Vagina (tissue), 2 donors: ENCODE results near the gene PTPN9.

Source experiments
- CTCF ChIP-seq, 3 experiments: fragments of 450-650 bp in 2 of 3; fragments of 200-600 bp in 1 of 3; sonication (generic) in 1 of 3; IDR thresholded peaks; one replicate each; pipeline ENCODE4 v1.5.1; 2017 to 2019; ENCODE audit warnings: antibody characterized with exemption in 3 of 3, mild to moderate bottlenecking in 2 of 3, moderate library complexity in 2 of 3
- POLR2A ChIP-seq, 2 donors: fragments of 450-650 bp; IDR thresholded peaks; one replicate each; pipeline ENCODE4 v1.6.1; 2017; ENCODE audit warnings: antibody characterized with exemption in 2 of 2, mild to moderate bottlenecking in 2 of 2, moderate library complexity in 2 of 2
- POLR2AphosphoS5 ChIP-seq, 2 donors: sonication (generic); formaldehyde crosslinking; IDR thresholded peaks; one replicate each; pipeline ENCODE4 v1.9.0; 2017; ENCODE audit warnings: antibody characterized with exemption in 2 of 2, mild to moderate bottlenecking in 2 of 2, low read depth in 1 of 2; ENCODE audit not compliant: insufficient read depth in 1 of 2

DNA sequence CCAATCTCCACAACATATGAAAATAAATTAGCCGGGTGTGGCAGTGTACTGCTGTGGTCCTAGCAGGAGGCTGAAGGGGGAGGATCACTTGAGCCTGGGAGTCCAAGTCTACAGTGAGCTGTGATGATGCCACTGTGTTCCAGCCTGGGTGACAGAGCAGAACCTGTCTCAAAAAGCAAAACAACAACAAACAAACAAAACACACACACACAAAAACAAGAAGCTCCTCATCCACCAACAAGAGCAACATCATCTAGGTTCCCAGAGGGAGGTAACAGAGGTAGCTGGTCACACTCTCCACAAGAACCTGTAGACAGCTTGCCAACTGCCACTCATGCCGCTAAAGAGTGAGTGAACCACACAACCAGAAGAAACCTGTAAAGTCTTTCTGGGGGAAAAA, 34.8 kb downstream of the PTPN9 start:
- TF ChIP-seq CTCF (IDR thresholded peaks at IDR 0.05) (no peak), POLR2A (IDR thresholded peaks at IDR 0.05) (no peak), POLR2AphosphoS5 (IDR thresholded peaks at IDR 0.05; ENCODE audit: insufficient read depth in 1 of 2, low read depth in 1 of 2) (no peak)
